ENCODE data around the gene CFAP210. TPM values are rescaled to one million over a fixed set of nuclear protein-coding genes. Genes with fewer than 3 reads are reported as not detected.

Gene CFAP210
- total and polyA plus RNA-seq, 9 of the 15 experiments (the other 6 are each of a cell fraction or from before 2014, with no cell fraction given), result 0.75 to 3.6 (median 1.3) TPM

DNA sequence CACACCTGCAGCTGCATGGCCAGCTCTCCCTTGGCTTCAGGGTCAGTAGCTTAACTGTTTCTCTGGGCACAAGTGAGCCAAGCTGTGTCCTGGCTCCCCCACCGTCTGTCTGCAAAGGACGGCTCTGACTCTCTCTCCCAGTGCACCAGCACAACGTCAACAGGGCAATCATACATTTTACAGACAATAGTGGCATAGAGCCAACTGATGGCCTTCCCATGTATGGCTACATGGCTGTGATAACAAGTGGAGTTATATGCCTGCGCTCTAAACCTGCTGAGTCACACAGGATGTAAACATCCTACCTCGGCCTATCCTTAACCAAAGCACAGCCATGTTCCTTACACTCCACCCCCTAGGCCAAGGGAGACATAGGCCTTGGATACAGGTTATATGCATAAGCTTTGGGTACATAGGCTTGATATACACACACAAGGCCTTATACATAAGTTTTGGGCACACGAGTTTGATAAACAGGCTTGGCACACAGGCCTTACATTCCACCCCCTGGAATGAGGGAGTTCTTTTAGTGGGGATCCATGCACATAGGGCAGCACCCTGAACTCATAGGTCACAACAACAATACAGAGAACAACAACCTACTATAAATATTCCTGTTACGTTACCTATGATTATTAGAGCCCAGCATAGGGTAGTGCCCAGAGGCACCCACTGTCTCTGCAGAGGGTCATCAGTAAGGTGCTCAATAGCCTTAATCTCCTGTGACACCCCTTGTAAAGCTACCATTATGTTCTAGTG, 17.7 kb upstream of the CFAP210 start (continued):
- no peak for TF ChIP-seq ZNF699 (CRISPR knock-in tag; IDR thresholded peaks at IDR 0.05; ENCODE audit: insufficient replicate concordance)
- no peak for TF ChIP-seq NONO (IDR thresholded peaks at IDR 0.05; ENCODE audit: low read depth in 2 of 2, low read length in 1 of 2)
- no peak for TF ChIP-seq TAF15 (IDR thresholded peaks at IDR 0.05; ENCODE audit: low read depth, low read length)
- TF ChIP-seq ZNF197 (CRISPR knock-in tag; IDR thresholded peaks at IDR 0.05; ENCODE audit: low read depth), result peak; percentile 99
- TF ChIP-seq, protein P1, sequence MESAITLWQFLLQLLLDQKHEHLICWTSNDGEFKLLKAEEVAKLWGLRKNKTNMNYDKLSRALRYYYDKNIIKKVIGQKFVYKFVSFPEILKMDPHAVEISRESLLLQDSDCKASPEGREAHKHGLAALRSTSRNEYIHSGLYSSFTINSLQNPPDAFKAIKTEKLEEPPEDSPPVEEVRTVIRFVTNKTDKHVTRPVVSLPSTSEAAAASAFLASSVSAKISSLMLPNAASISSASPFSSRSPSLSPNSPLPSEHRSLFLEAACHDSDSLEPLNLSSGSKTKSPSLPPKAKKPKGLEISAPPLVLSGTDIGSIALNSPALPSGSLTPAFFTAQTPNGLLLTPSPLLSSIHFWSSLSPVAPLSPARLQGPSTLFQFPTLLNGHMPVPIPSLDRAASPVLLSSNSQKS (CRISPR knock-in tag; IDR thresholded peaks at IDR 0.05), result peak; percentile 94
- peak; percentile 81 for TF ChIP-seq MAFF (IDR thresholded peaks at IDR 0.05; ENCODE audit: low read length)
- no peak for TF ChIP-seq SNRNP70 (optimal IDR thresholded peaks at IDR 0.05; ENCODE audit: low read depth, low read length)
- no peak for TF ChIP-seq HNRNPL (IDR thresholded peaks at IDR 0.05; ENCODE audit: low read depth, low read length)
- TF ChIP-seq ZNF23 (CRISPR knock-in tag; IDR thresholded peaks at IDR 0.05), result peak; percentile 91
- TF ChIP-seq NR2C2 (CRISPR knock-in tag; IDR thresholded peaks at IDR 0.05), result no peak
- peak; percentile 83 for TF ChIP-seq NR2C2 (tag; IDR thresholded peaks at IDR 0.05)
- TF ChIP-seq, protein P2, sequence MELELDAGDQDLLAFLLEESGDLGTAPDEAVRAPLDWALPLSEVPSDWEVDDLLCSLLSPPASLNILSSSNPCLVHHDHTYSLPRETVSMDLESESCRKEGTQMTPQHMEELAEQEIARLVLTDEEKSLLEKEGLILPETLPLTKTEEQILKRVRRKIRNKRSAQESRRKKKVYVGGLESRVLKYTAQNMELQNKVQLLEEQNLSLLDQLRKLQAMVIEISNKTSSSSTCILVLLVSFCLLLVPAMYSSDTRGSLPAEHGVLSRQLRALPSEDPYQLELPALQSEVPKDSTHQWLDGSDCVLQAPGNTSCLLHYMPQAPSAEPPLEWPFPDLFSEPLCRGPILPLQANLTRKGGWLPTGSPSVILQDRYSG (tag; conservative IDR thresholded peaks at IDR 0.05; ENCODE audit: low read depth), result peak; percentile 100
- TF ChIP-seq POLR2AphosphoS5 (IDR thresholded peaks at IDR 0.05; ENCODE audit: control insufficient read depth, insufficient read depth, low read depth, low read length), result no peak
- TF ChIP-seq SREBF1 (IDR thresholded peaks at IDR 0.05; ENCODE audit: borderline replicate concordance, low read depth, low read length), result no peak
- TF ChIP-seq GABPA (tag; conservative IDR thresholded peaks at IDR 0.05; ENCODE audit: low read depth), result peak; percentile 68
- no peak for TF ChIP-seq SIX5 (IDR thresholded peaks at IDR 0.05; ENCODE audit: borderline replicate concordance in 1 of 2, insufficient read depth in 1 of 2, low read depth in 1 of 2, low read length in 2 of 2)
- TF ChIP-seq RBM34 (IDR thresholded peaks at IDR 0.05; ENCODE audit: borderline replicate concordance, insufficient read depth, low read length), result no peak
- TF ChIP-seq CCAR2 (IDR thresholded peaks at IDR 0.05; ENCODE audit: low read depth, low read length), result no peak
- TF ChIP-seq, protein P3, sequence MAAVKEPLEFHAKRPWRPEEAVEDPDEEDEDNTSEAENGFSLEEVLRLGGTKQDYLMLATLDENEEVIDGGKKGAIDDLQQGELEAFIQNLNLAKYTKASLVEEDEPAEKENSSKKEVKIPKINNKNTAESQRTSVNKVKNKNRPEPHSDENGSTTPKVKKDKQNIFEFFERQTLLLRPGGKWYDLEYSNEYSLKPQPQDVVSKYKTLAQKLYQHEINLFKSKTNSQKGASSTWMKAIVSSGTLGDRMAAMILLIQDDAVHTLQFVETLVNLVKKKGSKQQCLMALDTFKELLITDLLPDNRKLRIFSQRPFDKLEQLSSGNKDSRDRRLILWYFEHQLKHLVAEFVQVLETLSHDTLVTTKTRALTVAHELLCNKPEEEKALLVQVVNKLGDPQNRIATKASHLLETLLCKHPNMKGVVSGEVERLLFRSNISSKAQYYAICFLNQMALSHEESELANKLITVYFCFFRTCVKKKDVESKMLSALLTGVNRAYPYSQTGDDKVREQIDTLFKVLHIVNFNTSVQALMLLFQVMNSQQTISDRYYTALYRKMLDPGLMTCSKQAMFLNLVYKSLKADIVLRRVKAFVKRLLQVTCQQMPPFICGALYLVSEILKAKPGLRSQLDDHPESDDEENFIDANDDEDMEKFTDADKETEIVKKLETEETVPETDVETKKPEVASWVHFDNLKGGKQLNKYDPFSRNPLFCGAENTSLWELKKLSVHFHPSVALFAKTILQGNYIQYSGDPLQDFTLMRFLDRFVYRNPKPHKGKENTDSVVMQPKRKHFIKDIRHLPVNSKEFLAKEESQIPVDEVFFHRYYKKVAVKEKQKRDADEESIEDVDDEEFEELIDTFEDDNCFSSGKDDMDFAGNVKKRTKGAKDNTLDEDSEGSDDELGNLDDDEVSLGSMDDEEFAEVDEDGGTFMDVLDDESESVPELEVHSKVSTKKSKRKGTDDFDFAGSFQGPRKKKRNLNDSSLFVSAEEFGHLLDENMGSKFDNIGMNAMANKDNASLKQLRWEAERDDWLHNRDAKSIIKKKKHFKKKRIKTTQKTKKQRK (IDR thresholded peaks at IDR 0.05; ENCODE audit: borderline replicate concordance, low read depth, low read length), result 0 out of 2 replicates have a peak, but pooled peaks have one; percentile 47
- TF ChIP-seq, protein P4, sequence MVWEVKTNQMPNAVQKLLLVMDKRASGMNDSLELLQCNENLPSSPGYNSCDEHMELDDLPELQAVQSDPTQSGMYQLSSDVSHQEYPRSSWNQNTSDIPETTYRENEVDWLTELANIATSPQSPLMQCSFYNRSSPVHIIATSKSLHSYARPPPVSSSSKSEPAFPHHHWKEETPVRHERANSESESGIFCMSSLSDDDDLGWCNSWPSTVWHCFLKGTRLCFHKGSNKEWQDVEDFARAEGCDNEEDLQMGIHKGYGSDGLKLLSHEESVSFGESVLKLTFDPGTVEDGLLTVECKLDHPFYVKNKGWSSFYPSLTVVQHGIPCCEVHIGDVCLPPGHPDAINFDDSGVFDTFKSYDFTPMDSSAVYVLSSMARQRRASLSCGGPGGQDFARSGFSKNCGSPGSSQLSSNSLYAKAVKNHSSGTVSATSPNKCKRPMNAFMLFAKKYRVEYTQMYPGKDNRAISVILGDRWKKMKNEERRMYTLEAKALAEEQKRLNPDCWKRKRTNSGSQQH (CRISPR knock-in tag; IDR thresholded peaks at IDR 0.05), result peak; percentile 98
